GM12864 (cell line): Measurements from ENCODE around the gene CUTC.
"Not testable (repeated sequence)": the region's sequence is repeated elsewhere in the genome, so short reads cannot be mapped to it uniquely, and the experiment has no call there.

Experiments used
- DNase-seq: peaks from one replicate; pipeline ENCODE4 v3.0.0-alpha.2; 2011; ENCODE audit warnings: low read depth
- H3K4me3 ChIP-seq: 2 replicates; pipeline ENCODE4 v1.5.1; 2011; ENCODE audit warnings: mild to moderate bottlenecking, low read depth, low read length, control low read depth
- TF ChIP-seq, protein P1 (sequence below): IDR thresholded peaks from 2 replicates; pipeline ENCODE4 v1.5.1; 2011; ENCODE audit warnings: low read depth, mild to moderate bottlenecking, moderate library complexity, low read length, control low read depth, inconsistent platforms; ENCODE audit errors: missing control alignments

Gene CUTC

DNA sequence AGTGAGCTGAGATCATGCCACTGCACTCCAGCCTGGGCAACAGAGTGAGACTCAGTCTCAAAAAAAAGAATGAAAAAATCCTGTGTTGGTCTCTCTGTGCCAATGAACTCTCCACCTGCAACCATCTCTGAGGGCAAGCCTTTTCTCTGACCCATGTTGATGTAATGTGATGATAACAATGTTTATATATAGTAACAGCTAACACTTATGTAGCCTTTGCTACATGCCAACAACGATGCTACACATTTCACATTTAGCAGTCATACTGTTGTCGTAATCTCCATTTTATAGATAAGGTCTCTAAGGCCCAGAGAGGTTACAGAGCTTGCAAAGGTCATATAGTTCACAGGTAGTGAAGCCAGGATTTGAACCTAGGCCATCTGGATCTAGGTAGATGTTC is 11.6 kb upstream of the CUTC start:
- TF ChIP-seq, protein P1, sequence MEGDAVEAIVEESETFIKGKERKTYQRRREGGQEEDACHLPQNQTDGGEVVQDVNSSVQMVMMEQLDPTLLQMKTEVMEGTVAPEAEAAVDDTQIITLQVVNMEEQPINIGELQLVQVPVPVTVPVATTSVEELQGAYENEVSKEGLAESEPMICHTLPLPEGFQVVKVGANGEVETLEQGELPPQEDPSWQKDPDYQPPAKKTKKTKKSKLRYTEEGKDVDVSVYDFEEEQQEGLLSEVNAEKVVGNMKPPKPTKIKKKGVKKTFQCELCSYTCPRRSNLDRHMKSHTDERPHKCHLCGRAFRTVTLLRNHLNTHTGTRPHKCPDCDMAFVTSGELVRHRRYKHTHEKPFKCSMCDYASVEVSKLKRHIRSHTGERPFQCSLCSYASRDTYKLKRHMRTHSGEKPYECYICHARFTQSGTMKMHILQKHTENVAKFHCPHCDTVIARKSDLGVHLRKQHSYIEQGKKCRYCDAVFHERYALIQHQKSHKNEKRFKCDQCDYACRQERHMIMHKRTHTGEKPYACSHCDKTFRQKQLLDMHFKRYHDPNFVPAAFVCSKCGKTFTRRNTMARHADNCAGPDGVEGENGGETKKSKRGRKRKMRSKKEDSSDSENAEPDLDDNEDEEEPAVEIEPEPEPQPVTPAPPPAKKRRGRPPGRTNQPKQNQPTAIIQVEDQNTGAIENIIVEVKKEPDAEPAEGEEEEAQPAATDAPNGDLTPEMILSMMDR: no peak
- no peak overlapping the region for H3K4me3 ChIP-seq
- DNase-seq: no peak

DNA sequence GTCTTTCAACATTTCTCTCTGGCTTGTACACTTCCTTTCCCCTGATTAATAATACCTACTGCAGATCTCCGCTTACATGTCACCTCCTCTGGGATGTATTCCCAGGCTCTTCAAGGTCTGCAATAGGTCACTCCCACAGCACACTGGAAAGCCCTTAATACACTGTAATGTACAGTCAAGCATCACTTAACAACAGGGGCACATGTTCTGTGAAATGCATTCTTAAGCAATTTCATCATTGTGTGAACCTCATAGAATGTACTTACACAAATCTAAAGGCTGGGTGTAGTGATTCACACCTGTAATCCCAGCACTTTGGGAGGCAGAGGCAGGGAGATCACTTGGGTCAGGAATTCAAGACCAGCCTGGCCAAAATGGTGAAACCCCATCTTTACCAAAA is 2.0 kb upstream of the CUTC start:
- DNase-seq: no peak
- TF ChIP-seq, protein P1: no peak
- no peak overlapping the region for H3K4me3 ChIP-seq

DNA sequence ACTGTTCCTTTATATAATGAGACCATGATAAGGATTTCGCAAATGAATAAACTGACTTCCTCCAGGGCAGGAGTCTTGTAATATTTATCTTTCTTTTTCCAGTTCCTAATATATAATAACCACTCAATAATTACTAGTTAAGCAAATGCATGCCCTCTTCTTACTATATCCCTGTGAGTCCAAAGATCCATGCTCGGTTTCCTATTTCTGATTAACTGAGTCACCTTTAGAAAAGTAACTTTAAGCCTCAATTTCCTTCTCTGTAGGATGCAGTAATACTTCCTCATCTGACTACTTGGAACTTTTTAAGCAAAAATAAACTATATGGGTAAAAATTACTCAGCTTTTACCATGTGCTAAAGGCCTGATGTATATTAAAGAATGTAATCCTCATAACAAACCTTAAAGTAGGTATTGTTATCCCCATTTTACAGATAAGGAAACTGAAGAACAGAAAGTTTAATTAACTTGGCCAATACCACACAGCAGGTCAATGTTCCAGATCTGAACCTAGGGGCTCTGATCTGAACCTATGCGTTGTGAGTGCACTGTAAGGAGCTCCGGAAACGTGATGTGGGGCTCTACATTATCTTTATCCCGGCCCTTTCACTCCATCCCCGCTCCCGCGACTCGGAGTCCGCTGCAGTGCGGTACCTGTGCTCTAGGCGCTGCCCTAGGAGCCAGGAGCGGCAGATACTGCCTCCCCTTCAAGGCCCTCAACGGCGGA is 565 bp upstream of the CUTC start:
- H3K4me3 ChIP-seq: peak overlapping the region; percentile 81
- no peak for DNase-seq
- TF ChIP-seq, protein P1: peak; percentile 38

DNA sequence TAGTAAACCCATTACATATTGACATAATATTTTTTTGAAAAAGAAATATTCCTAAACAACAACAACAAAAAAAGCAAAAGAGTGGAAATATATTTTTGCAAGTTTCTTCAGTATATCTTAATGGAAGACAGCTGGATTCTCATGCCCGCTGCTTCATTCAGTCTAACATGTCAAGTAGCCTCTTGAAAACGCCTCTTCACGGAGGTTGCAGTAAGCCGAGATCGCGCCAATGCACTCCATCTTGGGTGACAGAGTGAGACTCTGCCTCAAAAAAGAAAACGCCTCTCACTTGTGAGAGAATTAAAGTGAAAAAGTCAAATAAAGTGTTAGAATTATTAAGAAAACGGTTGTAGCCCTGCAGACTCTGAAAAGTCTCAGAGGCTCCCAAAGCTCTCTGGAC is 1.3 kb downstream of the CUTC start:
- peak overlapping the region; percentile 81; the same call in 1 of the 2 replicates for H3K4me3 ChIP-seq
- TF ChIP-seq, protein P1: no peak
- no peak for DNase-seq

DNA sequence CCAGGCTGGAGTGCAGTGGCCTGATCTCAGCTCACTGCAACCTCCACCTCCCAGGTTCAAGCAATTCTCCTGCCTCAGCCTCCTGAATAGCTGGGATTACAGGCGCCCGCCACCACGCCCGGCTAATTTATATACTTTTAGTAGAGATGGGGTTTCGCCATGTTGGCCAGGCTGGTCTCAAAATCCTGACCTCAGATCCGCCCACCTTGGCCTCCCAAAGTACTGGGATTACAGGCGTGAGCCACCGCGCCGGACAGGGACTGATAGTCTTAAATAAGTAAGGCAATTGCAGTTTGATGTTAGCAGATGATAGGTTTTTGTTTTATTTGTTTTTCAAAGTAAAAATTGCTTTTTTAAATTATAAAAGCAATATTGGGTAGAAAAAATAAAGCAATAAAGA is 2.1 kb downstream of the CUTC start:
- DNase-seq, H3K4me3 ChIP-seq: not testable (repeated sequence)

DNA sequence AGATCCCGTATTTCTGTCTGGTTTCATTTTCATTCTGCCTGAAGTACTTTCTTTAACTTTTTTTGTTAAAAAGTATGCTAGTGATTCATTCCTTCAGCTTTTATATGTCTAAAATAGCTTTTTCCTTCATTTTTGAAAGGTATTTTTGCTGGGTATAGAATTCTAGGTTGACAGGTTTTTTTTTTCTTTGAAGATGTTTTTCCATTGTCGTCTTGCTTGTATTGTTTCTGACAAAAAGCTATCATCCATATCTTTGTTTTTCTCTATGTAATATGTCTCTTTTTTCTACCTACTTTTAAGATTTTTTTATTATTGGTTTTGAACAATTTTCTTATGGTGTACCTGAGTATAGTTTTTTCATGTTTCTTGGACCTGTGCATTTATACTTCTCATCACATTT is 8.2 kb downstream of the CUTC start:
- no peak overlapping the region for H3K4me3 ChIP-seq
- DNase-seq: no peak
- TF ChIP-seq, protein P1: no peak

DNA sequence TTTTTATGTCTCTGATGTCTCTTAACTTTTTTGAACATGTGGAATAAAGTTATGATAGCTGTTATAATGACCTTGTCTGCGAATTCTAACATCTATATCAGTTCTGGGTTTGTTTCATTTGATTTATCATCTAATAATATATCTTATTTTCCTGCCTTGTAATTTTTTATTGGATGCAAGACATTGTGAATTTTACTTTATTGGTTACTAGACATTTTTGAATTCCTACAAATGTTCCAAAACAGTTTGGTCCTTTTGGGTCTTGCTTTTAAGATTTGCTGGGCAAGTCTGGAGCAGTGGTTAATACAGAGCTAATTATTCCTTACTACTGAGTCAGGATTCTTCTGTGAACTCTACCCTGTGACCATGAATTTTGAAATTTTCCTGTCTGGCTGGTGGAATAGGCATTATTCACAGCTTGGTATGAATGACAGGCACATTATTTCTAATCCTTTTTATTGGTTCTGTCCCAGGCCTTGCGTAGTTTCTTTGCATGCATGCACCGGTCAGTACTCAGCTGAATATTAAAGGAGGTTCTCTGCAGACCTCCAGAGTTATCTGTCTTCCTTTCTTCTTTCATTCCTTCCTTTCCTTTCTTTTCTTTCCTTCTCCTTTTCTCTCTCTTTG is 9.0 kb downstream of the CUTC start:
- no peak for DNase-seq
- H3K4me3 ChIP-seq: no peak overlapping the region
- TF ChIP-seq, protein P1: no peak
